NCI-H1417 (cell line): ENCODE results near the gene GGNBP2.
"Not testable (repeated sequence)": the region's sequence is repeated elsewhere in the genome, so short reads cannot be mapped to it uniquely, and the experiment has no call there.

Source experiments
- DNase-seq, 3 experiments: peaks; one replicate each; lab custom pipeline; 2025; lab: John Stamatoyannopoulos, UW

Gene GGNBP2, protein sequence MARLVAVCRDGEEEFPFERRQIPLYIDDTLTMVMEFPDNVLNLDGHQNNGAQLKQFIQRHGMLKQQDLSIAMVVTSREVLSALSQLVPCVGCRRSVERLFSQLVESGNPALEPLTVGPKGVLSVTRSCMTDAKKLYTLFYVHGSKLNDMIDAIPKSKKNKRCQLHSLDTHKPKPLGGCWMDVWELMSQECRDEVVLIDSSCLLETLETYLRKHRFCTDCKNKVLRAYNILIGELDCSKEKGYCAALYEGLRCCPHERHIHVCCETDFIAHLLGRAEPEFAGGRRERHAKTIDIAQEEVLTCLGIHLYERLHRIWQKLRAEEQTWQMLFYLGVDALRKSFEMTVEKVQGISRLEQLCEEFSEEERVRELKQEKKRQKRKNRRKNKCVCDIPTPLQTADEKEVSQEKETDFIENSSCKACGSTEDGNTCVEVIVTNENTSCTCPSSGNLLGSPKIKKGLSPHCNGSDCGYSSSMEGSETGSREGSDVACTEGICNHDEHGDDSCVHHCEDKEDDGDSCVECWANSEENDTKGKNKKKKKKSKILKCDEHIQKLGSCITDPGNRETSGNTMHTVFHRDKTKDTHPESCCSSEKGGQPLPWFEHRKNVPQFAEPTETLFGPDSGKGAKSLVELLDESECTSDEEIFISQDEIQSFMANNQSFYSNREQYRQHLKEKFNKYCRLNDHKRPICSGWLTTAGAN

DNA sequence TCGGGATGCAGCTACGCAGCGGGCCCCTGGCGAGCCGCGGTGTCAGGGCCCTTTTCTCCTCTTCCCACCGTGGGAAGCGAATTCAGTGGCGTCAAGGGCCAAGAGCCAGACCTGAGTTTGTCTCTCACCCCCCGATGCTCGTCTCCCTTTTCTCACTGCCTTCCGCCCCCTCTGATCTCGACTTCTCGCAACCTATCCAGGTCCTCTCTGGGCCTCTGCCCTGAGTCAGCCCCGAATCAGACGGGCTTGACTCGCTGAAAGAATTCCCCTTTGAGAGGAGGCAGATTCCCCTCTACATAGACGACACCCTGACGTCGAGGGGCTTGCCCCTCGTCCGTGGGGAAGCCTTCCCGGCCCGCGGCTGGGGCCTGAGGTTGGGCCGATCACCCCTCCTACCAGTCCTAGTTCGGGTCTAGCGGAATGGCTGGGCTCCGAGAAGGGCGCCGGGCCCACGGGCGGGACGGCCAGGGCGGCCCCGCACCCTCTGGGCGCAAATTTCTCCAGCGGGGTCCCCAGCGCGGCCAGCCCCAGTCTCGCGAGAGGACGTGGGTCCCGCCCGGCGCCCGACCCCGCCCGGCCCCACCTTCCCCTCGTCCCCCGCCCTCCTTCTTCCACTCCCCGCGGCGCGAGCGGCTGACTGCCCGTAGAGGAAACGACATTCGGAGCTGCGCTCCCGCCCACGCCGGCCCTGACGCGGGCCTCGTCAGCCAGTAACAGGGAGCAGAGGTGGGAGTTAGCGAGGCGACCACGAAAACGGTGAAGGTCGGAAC is at the start of gene GGNBP2:
Gene GGNBP2, plus strand, starts transcription at position 613 of the 770 bp plus-strand sequence. CDS start 806 bp downstream, outside the sequence.
- peak; percentile 84 to 95 (median 92) for DNase-seq

DNA sequence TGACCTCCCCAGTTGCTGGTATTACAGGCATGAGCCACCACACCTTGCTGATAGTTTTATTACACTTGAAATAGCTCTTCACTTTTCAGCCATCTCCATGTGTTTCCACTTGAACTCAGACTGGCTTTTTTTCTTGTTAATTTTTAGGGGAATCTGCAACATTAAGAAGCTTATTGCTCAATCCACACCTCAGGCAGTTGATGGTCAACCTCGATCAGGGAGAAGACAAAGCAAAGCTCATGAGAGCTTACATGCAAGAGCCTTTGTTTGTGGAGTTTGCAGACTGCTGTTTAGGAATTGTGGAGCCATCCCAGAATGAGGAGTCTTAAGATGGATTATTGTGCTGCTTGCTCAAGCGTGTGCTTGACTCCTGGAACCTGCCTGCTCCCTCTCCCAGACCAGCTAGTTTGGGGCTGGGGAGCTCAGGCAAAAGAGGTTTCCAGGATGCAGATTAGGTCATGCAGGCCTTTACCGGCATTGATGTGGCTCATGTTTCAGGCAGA is 49.6 kb upstream of the GGNBP2 start:
- peak in 1 of 3 experiments; percentile 10 for DNase-seq

DNA sequence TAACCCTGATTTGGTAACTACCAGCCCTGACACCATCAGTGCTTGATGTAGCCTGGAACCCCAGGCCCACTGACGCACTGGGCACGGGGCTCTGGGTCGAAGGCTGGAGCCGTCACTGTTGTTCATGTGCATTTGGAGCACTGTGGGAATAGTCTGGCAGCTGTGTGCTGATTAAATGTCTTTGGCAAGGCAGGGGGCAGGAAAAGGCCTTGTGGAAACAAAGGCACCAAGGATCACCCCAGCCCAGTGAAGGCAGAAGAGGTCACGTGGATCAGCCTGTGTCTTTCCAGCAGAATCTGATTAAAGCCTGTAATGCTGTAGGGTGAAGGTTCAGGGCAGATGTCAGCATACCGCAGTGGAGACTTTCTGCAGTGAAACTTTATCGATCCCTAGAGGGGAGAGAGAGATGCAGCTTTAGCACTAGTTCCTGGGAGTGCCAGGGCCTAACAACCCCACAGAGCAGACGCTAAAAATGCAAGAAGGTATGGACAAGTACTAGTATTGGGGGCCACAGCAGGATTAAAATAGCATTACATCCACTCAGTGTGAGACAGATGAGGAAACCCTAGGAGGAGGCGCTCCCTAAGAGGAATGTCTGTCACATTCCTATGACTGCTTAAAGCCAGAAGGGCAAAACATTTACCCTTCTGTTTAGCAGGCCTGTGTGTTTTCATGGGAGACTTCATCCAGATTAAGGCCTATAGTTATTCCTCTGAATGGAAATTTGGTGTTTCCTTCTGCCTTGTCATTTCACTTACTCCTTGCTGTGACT is 48.5 kb upstream of the GGNBP2 start:
- no peak for DNase-seq

DNA sequence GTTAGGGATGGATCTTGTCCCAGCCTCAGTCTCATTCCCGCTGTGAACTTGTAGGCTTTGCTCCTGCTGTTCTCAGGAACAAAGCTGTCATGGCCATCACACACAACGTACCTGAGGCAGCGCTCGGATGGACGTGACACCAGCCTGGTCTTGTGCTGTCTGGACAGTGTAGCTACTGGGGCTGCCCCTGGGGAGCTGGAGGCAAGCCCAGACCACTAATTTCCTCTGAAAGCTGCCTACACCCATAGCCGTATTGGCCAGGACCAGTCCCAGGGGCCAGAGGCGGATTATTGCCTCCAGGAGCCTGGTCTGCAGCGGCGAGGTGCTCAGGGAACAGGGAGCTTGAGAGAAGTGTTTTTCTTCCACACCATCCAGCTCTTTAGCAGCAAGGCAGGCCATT is 46.6 kb upstream of the GGNBP2 start:
- no peak for DNase-seq

DNA sequence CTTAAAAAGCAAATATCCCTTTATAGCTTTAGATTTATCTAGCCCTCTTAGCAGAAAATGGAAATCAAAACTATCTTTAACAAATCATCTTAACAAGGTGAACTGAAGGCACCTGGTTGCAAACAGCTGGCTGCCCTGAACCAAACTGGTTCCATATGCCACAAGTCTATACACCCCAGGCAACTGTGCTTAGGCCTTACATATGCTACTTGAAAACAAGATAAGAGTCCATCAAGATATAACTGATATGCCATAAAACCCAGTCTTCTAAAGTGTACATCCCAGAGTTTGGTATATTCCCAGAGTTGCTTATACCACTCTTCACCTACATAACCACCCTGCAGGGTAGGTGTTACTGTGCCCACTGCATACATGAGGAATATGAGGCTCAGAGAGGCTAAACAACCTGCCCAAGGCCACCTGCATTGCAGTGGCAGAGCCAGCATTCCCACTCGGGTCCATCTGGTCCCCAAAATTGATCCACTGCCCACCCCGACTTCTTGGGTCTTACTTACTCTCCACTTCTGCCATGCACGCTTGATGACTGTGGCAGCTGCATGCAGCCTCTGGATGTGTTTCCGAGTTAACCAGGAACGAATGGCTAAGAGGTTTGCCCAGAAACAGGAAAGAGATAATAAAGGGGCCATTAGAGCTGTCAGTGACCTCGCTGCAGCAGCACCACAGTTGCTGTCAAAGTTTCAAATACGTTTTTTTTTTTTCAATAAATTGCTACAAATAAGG is 46.0 kb upstream of the GGNBP2 start:
- no peak for DNase-seq

DNA sequence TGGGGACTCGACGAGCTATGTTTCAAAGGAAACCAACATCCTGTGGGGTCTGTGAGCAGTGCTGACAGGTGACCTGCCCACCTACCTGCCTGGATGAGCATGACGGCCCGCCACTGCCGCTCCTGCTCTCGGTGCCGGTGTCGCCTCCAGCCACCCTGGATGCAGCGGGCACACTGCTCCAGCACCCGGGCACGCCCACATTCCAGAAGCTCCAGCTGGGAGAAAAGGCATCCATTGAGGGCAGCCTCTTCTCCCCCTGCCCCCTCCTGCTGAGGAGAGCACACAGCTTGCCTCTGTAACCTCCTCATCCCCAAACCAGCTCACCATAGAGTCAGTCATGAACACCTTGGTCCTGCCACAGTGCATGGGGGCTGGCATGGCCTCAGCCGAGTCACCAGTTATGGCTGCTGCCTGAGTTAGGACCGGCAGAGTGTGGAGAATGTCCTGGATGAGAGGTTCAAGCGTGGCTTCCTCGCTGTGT is 43.9 kb upstream of the GGNBP2 start:
- DNase-seq, result no peak

DNA sequence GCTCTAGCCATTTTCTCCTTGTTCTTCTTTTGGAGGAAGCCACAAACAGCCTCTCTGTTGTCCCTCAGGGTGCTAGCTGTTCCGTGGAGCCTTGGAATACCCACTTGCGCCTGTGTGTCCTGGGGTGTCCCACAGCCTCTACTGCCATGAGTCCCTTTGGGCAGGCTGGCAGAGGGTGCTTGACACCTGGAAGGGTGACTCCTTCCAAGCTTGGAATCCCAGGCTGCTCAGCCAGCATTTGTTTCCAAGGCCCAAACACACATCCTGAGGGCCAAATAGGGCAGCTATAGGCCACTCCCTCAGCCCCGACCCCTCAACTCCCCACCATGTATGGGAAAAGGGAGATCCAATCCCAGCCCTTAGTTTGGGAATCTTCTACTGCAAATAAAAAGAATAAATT is 43.4 kb upstream of the GGNBP2 start:
- no peak for DNase-seq

DNA sequence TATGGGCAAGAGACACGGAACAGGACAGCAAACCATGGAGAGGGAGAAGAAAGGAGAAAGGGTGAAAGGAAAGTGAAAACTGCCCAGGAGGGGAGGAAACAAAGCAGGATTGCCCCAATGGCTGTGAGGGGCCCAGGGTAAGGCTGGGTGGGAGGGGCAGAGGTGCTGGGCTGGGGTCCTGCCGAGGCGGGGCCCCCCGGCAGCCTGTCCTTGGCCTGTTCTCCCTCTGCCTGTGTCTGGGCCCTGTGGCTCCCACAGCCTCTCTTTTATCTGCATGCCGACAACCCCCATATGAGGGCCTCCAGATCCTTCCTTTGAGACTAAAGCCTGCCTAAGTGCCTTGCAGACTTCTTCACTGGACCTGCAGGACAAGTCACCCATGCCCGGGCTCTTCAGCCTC is 42.8 kb upstream of the GGNBP2 start:
- no peak for DNase-seq

DNA sequence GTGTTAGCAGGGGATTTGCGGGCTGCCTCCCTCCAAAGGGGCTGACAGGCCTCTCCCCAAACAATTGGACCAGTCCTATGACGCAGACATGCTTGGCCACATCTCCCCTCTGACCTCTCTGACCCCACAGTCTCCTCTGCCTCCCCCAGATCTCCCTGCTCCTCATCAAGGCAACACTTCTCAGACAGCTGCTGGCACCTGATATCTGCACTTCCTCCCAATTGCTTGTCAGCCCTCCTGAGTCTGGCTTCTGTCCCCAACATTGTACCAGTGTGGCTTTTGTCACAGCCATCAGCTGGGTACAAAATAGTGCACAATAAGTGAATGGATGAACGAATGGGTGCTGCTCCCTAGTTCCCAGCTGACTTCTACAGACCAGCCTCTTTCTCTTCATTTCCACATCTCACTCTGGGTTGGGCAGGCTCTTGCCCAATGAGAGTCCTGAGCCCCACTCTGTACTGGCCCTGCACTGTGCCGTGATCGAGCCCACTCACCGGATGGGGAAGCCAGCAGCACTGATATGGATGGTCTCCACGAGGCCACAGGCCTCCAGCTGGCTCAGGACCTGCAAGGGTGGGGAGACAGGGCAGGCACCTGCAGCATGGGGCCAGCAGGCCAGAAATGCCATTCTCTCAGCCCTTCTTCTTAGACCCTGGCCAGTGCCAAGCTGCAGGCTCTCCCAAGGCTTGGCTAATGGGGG is 41.1 kb upstream of the GGNBP2 start:
- no peak for DNase-seq

DNA sequence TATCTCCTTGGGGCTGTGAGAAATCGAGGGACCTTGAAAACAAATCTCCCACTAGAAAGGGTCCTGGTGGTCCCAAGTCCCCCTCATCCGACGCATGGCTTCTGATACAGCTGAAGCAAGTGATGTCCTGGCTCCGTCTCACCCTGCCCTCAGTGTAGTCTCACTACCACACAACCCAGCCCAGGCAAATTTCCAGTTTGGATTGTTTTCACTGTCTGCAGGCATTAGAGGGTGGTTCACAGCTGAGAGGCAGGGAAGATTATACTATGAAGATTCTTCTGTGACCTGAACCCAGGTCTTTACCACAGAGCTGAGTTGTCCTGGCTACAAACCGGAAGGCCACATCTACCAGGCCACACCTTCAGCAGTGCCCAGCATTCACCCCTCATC is 40.6 kb upstream of the GGNBP2 start:
- no peak for DNase-seq

DNA sequence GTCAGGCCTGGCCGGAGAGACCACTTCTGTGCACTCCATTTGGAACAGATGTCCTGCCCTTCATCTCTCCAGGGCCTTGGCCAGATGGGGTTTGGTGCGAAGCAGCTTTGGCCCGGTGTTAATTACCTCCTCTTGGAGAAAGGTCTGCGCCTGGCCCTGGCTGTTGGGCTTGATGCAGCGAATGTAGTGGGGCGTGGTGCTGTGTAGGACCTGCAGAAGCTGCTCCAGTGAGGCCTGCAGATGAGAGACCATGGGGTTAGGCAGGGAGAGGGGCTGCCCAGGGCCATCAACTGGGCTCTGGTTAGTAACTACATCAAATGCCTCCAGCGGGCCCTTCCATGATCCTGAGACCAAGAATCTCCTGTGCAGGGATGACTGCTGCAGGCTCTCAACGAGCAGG is 39.5 kb upstream of the GGNBP2 start:
- no peak for DNase-seq

DNA sequence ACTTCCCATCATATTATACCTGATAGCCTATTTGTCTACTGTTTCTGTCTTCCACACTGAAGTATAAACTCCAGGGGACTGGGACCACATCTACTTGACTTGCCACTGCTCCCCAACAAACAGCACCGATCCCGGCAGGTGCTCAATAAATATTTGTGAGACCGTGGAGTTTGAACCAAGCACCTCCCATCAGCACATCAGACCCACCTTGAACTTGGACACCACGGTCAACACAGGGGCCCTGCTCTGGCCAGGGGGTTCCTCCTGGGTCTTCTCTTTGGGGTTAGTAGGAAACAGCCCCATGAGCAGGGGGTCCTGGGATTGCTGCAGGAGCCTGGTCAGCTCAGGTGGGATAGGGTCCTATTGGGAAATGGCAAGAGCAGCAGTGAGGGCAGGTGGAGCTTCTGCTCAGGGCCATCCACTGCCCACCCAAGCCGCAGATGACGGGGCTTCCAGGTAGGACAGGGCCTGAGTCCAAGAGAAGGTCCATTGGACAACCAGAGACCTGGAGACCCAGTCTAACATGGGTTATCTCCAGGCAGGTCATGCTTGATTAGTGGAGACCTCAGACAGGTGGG is 38.4 kb upstream of the GGNBP2 start:
- DNase-seq, result no peak

DNA sequence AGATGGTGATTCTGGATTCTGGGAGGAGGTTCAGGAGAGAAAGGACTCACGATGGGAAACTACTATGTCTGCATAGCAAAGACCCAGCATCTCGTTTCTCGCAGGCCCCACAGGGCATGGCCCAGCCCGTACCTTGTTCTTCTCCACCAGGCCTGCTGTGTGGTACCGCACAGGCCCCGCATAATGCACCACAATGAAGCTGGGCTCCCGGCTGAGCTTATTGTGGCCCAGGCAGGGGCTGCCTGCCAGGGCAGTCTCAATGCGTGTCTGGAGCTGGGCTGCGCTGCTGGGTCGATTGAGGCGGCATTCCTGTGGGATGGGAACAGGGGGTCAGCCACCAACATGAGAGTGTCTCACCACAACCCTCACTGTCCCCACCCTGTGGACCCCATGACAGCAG is 37.9 kb upstream of the GGNBP2 start:
- no peak for DNase-seq

DNA sequence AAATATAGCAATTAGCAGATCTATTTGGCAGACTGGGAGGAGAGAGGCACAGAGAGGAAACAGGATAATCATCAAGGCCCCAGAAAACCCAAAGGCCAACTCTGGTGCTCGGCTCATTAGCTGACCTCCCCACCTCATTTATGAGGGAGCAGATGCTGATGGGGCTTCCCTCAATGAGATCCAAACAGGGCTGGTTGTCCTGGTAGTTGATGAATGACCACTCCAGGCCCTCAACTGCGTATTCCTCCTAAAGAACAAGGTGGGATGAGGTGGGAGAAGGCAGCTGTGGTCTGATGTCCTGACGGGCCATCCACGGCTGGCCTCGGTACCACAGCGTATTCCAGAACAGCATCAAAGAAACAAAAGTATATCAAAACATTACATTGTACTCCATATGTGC is 37.5 kb upstream of the GGNBP2 start:
- no peak for DNase-seq

DNA sequence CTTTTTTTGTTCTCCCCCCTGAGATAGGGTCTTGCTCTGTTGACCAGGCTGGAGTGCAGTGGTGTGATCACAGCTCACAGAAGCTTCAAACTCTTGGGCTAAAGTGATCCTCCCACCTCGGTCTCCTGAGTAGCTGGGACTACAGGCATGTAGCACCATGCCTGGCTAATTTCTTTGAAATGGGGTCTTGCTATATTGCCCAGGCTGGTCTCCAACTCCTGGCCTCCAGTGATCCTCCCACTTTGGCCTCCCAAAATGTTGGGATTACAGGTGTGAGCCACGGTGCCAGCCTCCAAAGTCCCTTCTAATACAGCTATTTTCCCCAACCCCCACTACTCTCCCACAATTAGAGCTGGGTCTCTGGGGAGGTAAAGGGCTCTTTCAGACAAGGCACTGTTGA is 36.3 kb upstream of the GGNBP2 start:
- not testable (repeated sequence) for DNase-seq

DNA sequence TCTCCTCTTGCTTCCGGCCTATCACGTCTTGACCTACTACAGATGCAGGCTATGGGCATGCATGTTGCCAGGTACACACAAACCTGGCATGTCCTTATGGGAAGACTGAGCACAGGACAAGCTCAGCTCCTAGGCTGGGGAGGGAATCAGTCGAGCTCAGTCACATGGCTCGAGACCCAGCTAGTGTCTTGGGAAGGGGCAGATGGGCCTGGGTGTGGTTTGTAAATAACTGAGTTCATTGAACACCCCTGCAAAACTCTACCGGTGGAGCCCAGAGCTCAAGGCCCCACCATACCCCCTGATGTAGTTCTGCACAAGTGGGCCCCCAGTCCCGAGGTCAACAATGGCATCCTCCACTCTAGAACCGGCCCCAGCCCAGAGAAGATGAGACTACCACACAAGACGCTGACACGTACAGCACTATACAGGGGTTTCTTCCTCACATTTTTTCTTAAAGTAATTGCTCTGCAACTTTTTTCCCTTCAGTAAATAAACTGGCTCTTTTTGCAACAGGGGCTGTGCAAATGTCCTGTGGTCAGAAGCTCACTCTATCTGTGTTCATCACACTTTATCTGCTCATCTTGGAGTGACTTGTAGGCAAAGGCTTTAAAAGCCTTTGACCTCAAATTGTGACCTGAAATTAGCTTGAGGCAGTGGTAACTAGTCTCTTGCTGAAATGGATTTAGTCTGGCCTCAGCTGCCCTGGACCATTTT is 35.3 kb upstream of the GGNBP2 start:
- no peak for DNase-seq

DNA sequence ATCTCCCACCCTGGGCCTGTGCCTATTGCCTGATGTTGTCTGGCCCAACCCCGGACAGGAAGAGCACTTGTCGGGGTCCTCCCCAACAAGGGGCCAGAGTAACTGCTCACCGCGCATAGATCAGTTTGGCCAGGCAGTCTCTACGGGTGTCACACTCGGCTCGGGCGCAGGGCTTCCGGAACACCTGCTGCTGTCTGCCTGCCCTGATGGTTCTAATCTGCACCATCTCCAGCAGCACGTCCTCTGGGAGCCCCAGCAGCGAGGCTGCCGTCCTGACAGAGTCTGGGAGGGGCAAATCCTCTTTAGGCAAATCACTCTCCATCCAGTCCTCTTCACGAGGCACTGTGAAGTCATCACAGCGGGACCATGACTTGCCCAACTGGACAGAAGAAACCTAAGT is 34.1 kb upstream of the GGNBP2 start:
- no peak for DNase-seq

DNA sequence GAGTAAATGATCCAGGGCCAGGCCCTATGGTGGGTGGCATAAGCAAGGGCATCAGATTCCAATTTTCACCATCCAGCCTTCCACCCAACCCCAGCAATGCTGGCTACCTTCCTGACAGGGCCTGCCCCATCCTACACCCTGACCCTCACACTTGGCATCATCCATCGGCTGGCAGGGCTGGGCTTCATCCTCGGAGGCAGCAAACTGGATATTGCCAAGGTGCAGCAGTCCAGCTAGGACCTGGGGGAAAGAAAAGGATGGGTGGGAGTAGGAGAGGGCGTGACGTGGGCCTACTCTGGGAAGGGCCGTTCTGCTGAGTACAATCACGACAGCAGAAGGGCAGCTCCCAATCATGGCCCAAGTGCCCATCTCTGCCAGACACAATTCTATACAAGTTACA is 33.5 kb upstream of the GGNBP2 start:
- no peak for DNase-seq

DNA sequence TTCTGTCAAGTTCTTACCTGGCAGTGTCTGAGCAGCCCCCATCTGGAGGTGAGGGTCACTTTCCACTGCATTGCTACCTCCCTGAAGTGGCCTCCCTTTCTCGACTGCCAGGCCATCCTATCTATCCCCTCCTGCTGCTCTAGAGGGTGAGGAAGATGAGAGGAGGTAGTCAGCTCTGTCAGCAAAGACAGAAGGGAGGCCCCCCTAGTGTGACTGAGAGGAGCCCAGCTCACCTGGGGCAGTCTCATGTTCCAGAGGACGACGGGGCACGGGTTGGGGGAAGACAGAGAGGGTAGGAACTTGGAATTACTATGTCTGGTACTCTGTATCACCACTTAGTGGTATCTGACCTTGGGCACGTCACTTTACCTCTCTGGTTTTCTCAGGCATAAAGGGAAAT is 32.1 kb upstream of the GGNBP2 start:
- DNase-seq, result no peak
